Caco-2 (cell line): ENCODE data around the gene MACROD1. TPM values are rescaled to one million over a fixed set of nuclear protein-coding genes. Genes with fewer than 3 reads are reported as not detected.

Experiments used
- BruUV-seq: library from RNA; stranded (reverse); fragments of 400-500 nt; replicated peaks from 2 replicates; lab custom pipeline; 2021; lab: Mats Ljungman, UMichigan
- CTCF ChIA-PET: fragments of 300-600 bp; sonication (Branson Sonifier 250); formaldehyde crosslinking; loops from one replicate; lab custom pipeline; 2022; ENCODE audit warnings: antibody characterized with exemption; lab: Charles Lee
- POLR2A ChIA-PET: fragments of 300-600 bp; sonication (Branson Sonifier 250); formaldehyde crosslinking; loops from one replicate; lab custom pipeline; 2022; ENCODE audit warnings: antibody characterized with exemption; lab: Charles Lee
- DNase-seq, 2 experiments: peaks; one replicate each; pipeline versions ENCODE4 v3.0.0 to v3.0.0-alpha.2; 2020 to 2022
- H3K27me3 ChIP-seq: replicated peaks from 2 replicates; pipeline ENCODE4 v1.6.0; 2011; ENCODE audit warnings: low read length; ENCODE audit not compliant: control insufficient read depth, insufficient read depth
- H3K36me3 ChIP-seq: 2 replicates; pipeline ENCODE4 v1.5.1; 2011; ENCODE audit warnings: low read length; ENCODE audit not compliant: control insufficient read depth, insufficient read depth
- H3K4me1 ChIP-seq: fragments of 250-450 bp; sonication (Bioruptor Pico); 2 replicates; pipeline ENCODE4 v1.5.1; 2020; ENCODE audit warnings: mild to moderate bottlenecking
- H3K4me3 ChIP-seq: 2 replicates; pipeline ENCODE4 v1.5.1; 2011; ENCODE audit warnings: low read depth, mild to moderate bottlenecking, control low read depth, low read length
- H3K9me3 ChIP-seq: fragments of 250-450 bp; sonication (Bioruptor Pico); 2 replicates; pipeline ENCODE4 v1.5.1; 2020; ENCODE audit warnings: mild to moderate bottlenecking, moderate library complexity
- H3K27ac Mint-ChIP-seq: one replicate; pipeline ENCODE4 v1.8.0; 2022; ENCODE audit warnings: mixed read lengths; ENCODE audit not compliant: unreplicated experiment
- H3K27me3 Mint-ChIP-seq: one replicate; pipeline ENCODE4 v1.8.0; 2022; ENCODE audit warnings: mixed read lengths; ENCODE audit not compliant: insufficient read depth, unreplicated experiment
- H3K36me3 Mint-ChIP-seq: one replicate; pipeline ENCODE4 v1.8.0; 2022; ENCODE audit warnings: mild to moderate bottlenecking, mixed read lengths; ENCODE audit not compliant: insufficient read depth, unreplicated experiment
- H3K4me1 Mint-ChIP-seq: one replicate; pipeline ENCODE4 v1.8.0; 2022; ENCODE audit warnings: low read depth, mixed read lengths; ENCODE audit not compliant: unreplicated experiment
- H3K4me3 Mint-ChIP-seq: one replicate; pipeline ENCODE4 v1.8.0; 2022; ENCODE audit warnings: mild to moderate bottlenecking, moderate library complexity, mixed read lengths; ENCODE audit not compliant: unreplicated experiment
- H3K9me3 Mint-ChIP-seq: one replicate; pipeline ENCODE4 v1.8.0; 2022; ENCODE audit warnings: mixed read lengths; ENCODE audit not compliant: unreplicated experiment
- intact Hi-C: fragments of 100-400 bp; cut with micrococcal nuclease; formaldehyde crosslinking; loops from one replicate; pipeline ENCODE4 v1.10.0; 2022; ENCODE audit not compliant: unreplicated experiment
- total RNA-seq: library from RNA; stranded (reverse); gene quantifications from 2 replicates; pipeline ENCODE4 v1.2.3, GENCODE V29; 2022
- TF ChIP-seq, protein P1 (sequence below), 2 experiments: fragments of 200-600 bp in 1 of 2; IDR thresholded peaks; 1 replicate in 1 of 2; 2 replicates in 1 of 2; pipeline versions ENCODE4 v1.5.1 to v1.8.0; 2011 to 2022; ENCODE audit warnings: antibody characterized with exemption in 1 of 2, control low read depth in 1 of 2, inconsistent platforms in 1 of 2, low read depth in 1 of 2, low read length in 1 of 2, mild to moderate bottlenecking in 1 of 2, moderate library complexity in 1 of 2; ENCODE audit not compliant: insufficient read depth in 1 of 2, severe bottlenecking in 1 of 2, unreplicated experiment in 1 of 2

MACROD1 gene
- total RNA-seq, 1 experiment from 2014 or later = 29.6 TPM

DNA sequence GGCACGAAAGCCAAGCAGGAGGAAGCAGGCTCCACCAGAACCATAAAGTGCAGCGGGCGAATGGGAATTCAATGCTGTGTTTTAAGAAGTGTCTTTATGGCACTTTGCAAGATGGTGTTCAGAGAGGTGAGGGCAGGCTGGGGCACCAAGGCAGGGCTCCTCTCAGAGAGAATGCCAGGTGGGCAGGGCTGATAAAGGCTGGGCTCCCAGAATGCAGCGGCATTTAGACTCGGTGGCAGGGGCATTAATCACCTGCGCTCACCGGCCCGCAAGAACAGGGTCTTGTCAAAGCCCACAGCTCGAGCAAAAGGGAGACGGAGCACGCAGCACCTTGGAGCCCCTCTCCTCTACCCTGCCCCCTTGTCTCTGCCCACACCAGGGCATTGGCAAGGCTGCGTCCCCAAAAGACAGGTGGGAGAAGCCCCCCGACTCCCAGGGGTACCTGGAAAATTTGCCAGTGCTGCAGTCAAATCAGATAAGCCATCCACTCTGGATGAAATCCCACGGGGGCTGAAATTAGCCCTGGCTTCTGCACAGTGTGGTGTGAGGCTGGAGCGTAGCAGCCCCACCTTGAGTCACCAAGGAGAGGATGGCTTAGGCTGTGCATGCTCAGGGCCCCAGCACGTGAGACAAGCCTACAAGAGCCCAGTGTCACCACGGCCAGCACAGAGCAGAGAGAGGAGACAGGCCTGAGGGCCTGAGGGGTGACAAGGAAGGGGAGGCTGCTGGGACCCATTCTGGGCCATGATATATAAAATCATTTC lies 8.1 kb downstream of the MACROD1 start:
- ChIA-PET POLR2A (interaction anchor here (0.7 kb wide), 1 partner anchor 51 kb away, joined by 3 read pairs; no protein-coding TSS in a partner anchor), CTCF (no interaction called here)
- Histone ChIP-seq H3K9me3 (no peaks in the 10 kb centered on the region), H3K4me1 (no peaks in the 10 kb centered on the region), H3K36me3 (no peaks in the 10 kb centered on the region), H3K27me3 (no peaks in the 10 kb centered on the region), H3K4me3 (no peak overlapping the region)
- Mint-ChIP-seq H3K36me3 (peaks cover 10% of the 10 kb centered on the region), H3K9me3 (no peaks in the 10 kb centered on the region), H3K4me3 (no peak overlapping the region), H3K27me3 (no peaks in the 10 kb centered on the region), H3K27ac (no peak overlapping the region), H3K4me1 (peaks cover 14% of the 10 kb centered on the region)
- no TSS peak for BruUV-seq
- TF ChIP-seq, protein P1, sequence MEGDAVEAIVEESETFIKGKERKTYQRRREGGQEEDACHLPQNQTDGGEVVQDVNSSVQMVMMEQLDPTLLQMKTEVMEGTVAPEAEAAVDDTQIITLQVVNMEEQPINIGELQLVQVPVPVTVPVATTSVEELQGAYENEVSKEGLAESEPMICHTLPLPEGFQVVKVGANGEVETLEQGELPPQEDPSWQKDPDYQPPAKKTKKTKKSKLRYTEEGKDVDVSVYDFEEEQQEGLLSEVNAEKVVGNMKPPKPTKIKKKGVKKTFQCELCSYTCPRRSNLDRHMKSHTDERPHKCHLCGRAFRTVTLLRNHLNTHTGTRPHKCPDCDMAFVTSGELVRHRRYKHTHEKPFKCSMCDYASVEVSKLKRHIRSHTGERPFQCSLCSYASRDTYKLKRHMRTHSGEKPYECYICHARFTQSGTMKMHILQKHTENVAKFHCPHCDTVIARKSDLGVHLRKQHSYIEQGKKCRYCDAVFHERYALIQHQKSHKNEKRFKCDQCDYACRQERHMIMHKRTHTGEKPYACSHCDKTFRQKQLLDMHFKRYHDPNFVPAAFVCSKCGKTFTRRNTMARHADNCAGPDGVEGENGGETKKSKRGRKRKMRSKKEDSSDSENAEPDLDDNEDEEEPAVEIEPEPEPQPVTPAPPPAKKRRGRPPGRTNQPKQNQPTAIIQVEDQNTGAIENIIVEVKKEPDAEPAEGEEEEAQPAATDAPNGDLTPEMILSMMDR (IDR thresholded peaks at IDR 0.05; ENCODE audit: insufficient read depth in 1 of 2, low read depth in 1 of 2, low read length in 1 of 2, severe bottlenecking in 1 of 2, unreplicated experiment in 1 of 2) = no peak
- intact Hi-C loops = no loop called here
- DNase-seq = no peak

DNA sequence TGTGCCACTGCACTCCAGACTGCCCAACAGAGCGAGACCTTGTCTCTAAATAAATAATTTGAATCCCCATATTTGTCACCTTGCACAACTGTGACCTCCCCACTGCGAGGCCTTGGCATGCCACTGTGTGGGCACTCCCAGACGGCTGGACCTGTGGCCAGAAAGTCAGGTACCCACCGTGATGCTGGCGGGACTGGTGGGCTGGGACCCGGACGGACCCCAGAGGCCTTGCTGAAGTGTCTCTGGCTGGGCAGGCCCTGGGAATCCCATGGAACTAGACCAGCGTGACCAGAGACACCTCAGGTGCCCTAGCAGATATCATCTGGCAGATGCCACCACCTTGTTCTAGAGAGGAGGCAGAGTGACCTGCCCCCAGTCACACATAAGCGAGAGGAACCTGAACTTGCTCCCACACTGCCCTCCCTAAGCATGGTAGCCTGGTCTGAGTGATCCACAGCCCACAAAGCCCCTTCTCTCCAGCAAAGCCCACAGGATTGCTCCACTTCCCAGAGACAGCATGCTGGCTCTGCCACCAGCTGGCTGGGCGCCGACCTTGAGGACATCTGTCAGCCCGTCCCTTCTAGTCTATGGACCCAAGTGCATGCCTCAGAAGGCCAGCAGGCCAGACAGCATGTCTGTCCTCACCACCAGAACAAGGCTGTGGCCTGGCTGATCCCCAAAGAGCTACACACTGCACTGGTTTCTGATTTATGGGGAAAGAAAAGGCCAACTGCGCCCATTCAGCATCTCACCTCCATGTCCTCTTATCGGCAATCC lies 9.5 kb downstream of the MACROD1 start:
- no peak for DNase-seq
- Histone ChIP-seq H3K36me3 (no peaks in the 10 kb centered on the region), H3K27me3 (no peaks in the 10 kb centered on the region), H3K4me1 (no peaks in the 10 kb centered on the region), H3K9me3 (no peaks in the 10 kb centered on the region), H3K4me3 (no peak overlapping the region)
- H3K4me1 Mint-ChIP-seq = peaks cover 14% of the 10 kb centered on the region
- TF ChIP-seq, protein P1 (IDR thresholded peaks at IDR 0.05; ENCODE audit: insufficient read depth in 1 of 2, low read depth in 1 of 2, low read length in 1 of 2, severe bottlenecking in 1 of 2, unreplicated experiment in 1 of 2) = no peak
- no peak overlapping the region for H3K27ac Mint-ChIP-seq
- CTCF ChIA-PET = no interaction called here
- no peak overlapping the region for H3K4me3 Mint-ChIP-seq
- POLR2A ChIA-PET = no interaction called here
- intact Hi-C loops = no loop called here
- no peaks in the 10 kb centered on the region for H3K27me3 Mint-ChIP-seq
- BruUV-seq = no TSS peak
- H3K9me3 Mint-ChIP-seq = no peaks in the 10 kb centered on the region
- peaks cover 17% of the 10 kb centered on the region for H3K36me3 Mint-ChIP-seq

DNA sequence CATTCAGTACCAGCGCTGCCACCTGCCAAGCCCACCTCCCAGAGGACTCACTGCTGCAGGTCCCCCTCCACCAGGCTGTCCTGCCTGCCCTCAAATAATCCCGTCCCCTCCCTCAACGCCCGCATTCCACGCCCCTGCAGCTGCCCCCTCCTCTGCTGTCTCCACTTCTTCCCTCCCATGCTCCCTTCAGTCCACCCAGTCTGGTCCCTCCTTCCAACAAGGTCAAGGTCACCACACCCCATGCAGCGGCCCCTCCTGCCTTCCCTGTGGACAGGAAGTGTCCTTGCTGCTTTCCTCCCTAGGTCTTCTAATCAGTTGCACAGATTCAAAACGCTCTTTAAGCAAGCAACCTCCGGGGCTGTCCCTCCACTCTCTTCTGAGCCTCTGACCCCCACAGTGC lies 12.1 kb downstream of the MACROD1 start:
- no peaks in the 10 kb centered on the region for H3K4me1 ChIP-seq
- TF ChIP-seq, protein P1 (IDR thresholded peaks at IDR 0.05; ENCODE audit: insufficient read depth in 1 of 2, low read depth in 1 of 2, low read length in 1 of 2, severe bottlenecking in 1 of 2, unreplicated experiment in 1 of 2) = no peak
- BruUV-seq = no TSS peak
- no peaks in the 10 kb centered on the region for H3K36me3 ChIP-seq
- Mint-ChIP-seq H3K27ac (no peak overlapping the region), H3K27me3 (no peaks in the 10 kb centered on the region), H3K9me3 (no peaks in the 10 kb centered on the region), H3K36me3 (peaks cover 17% of the 10 kb centered on the region), H3K4me1 (peaks cover 14% of the 10 kb centered on the region), H3K4me3 (no peak overlapping the region)
- DNase-seq = no peak
- intact Hi-C loops = loop anchor here (1.0 kb wide), 1 partner anchor 114 kb away; no protein-coding TSS in a partner anchor
- H3K27me3 ChIP-seq = no peaks in the 10 kb centered on the region
- ChIA-PET CTCF (no interaction called here), POLR2A (no interaction called here)
- H3K4me3 ChIP-seq = no peak overlapping the region
- H3K9me3 ChIP-seq = no peaks in the 10 kb centered on the region
